Chondrocyte (in vitro differentiated cells): Measurements from ENCODE around the gene SETDB2. TPM values are rescaled to one million over a fixed set of nuclear protein-coding genes. Genes with fewer than 3 reads are reported as not detected.
A peak's percentile ranks its signal among the peaks of the same experiment; 100 is the strongest.

Experiments
- DNase-seq: peaks from one replicate; pipeline ENCODE4 v3.0.0; 2021; ENCODE audit warnings: mixed read lengths, low spot score
- H3K27ac Mint-ChIP-seq: one replicate; pipeline ENCODE4 v1.8.0; 2021; ENCODE audit warnings: mild to moderate bottlenecking, moderate library complexity, mixed read lengths; ENCODE audit not compliant: unreplicated experiment
- H3K27me3 Mint-ChIP-seq: 2 replicates; pipeline ENCODE4 v1.8.0; 2021; ENCODE audit warnings: low read depth, mixed read lengths
- H3K36me3 Mint-ChIP-seq: 2 replicates; pipeline ENCODE4 v1.8.0; 2021; ENCODE audit warnings: low read depth, mixed read lengths
- H3K4me1 Mint-ChIP-seq: 2 replicates; pipeline ENCODE4 v1.8.0; 2021; ENCODE audit warnings: low read depth, mild to moderate bottlenecking, mixed read lengths
- H3K4me3 Mint-ChIP-seq: one replicate; pipeline ENCODE4 v1.8.0; 2021; ENCODE audit warnings: mild to moderate bottlenecking, moderate library complexity, mixed read lengths; ENCODE audit not compliant: unreplicated experiment
- H3K9me3 Mint-ChIP-seq: 2 replicates; pipeline ENCODE4 v1.8.0; 2021; ENCODE audit warnings: low read depth, mixed read lengths
- long read RNA-seq: library from polyadenylated mRNA; stranded (forward); transcript quantifications from one replicate; pipeline ENCODE4 v2.0.0, GENCODE V29; 2021
- total RNA-seq: library from RNA; stranded (reverse); gene quantifications from 3 replicates; pipeline ENCODE4 v1.2.1, GENCODE V29; 2021
- TF ChIP-seq, protein P1 (sequence below): fragments of 200-600 bp; sonication (generic); IDR thresholded peaks from 2 replicates; pipeline ENCODE4 v1.5.0; 2021; ENCODE audit warnings: antibody characterized with exemption, mild to moderate bottlenecking, moderate library complexity

Gene SETDB2
- 7.3 to 10.3 TPM (median 8.2 TPM) in 3 replicates for total RNA-seq
- long read RNA-seq, partial matches to known transcripts, result 4 of 20 reads
- long read RNA-seq, other reads (novel, unspliced or antisense), result 14 of 20 reads

DNA sequence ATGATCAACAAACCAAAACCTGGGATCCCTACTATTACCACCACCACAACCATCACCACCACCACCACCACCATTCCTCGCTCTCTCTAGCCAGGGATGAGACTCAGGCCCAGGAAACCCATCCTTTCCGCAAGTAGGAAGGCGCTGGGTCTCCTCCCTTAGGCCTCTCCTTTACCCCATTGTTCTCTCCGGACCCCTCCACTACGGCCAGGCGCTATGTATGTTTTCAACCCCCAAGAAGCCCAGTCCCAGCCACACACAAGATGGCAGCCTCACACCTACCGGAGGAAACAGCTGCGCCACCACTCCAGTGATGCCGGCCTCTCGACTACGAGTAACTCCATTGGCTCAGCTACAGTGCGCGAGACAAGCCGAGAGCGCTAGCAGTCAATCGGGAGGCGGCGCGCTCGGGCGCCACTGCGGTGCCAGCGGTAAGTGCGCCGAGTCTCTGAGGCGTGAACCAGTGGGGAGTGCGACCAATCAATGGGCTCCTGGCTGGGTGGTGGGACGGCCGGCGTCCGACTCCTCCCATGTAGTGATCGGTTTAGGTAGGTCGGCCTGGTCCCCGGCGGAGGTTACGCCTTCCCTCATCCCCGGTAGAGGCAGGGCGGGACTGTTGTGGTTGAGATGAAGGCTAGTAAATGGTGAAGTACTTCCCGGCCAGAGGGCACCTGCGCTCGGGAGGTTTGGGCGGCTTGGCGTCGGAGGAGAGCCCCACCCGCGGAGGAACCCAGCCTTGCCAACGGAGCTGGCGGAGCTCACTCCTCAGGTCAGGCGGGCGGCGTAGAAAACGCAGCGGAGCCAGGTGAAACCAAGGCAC, at the start of gene SETDB2, which contains the start of gene CAB39L:
Gene SETDB2, plus strand, starts transcription at position 571 of the 820 bp plus-strand sequence. CDS start 7,620 bp downstream, outside the sequence.
Gene CAB39L, minus strand, starts transcription at position 361 of the 820 bp plus-strand sequence. CDS start 61,154 bp downstream, outside the sequence.
- Mint-ChIP-seq H3K27ac (peak within 1 kb of the TSS; percentile 99), H3K4me3 (peak within 1 kb of the TSS; percentile 98), H3K9me3 (no peaks in the 10 kb centered on the region), H3K27me3 (no peaks in the 10 kb centered on the region), H3K4me1 (peaks cover 35% of the 10 kb centered on the region), H3K36me3 (peaks cover under 1% of the 10 kb centered on the region)
- TF ChIP-seq, protein P1, sequence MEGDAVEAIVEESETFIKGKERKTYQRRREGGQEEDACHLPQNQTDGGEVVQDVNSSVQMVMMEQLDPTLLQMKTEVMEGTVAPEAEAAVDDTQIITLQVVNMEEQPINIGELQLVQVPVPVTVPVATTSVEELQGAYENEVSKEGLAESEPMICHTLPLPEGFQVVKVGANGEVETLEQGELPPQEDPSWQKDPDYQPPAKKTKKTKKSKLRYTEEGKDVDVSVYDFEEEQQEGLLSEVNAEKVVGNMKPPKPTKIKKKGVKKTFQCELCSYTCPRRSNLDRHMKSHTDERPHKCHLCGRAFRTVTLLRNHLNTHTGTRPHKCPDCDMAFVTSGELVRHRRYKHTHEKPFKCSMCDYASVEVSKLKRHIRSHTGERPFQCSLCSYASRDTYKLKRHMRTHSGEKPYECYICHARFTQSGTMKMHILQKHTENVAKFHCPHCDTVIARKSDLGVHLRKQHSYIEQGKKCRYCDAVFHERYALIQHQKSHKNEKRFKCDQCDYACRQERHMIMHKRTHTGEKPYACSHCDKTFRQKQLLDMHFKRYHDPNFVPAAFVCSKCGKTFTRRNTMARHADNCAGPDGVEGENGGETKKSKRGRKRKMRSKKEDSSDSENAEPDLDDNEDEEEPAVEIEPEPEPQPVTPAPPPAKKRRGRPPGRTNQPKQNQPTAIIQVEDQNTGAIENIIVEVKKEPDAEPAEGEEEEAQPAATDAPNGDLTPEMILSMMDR, result peak; percentile 69
- DNase-seq, result peak; percentile 100

DNA sequence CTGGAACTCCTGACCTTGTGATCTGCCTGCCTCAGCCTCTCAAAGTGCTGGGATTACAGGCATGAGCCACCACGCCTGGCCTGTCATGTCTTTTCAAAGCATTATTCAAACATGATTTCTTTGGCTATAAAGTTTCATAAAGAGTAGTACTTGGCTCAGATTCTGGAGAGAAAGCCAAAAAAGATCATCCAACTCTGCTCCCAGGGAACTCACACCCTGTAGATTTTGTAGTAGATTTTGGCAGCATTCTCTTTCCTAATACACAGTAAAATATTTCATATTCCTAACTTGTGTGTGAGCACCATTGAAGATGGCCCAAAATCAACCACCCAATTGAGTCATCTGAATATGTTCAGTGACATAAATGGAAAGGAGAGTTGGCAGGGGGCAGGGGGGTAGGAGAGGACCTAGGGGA, 48.6 kb upstream of the SETDB2 start:
- DNase-seq, result no peak
- H3K36me3 Mint-ChIP-seq, result peaks cover 2% of the 10 kb centered on the region
- H3K9me3 Mint-ChIP-seq, result peaks cover 5% of the 10 kb centered on the region
- H3K4me1 Mint-ChIP-seq, result peaks cover 10% of the 10 kb centered on the region
- TF ChIP-seq, protein P1, result no peak
- no peaks in the 10 kb centered on the region for H3K27me3 Mint-ChIP-seq
- H3K4me3 Mint-ChIP-seq, result no peak overlapping the region
- peak overlapping the region; percentile 80 for H3K27ac Mint-ChIP-seq

DNA sequence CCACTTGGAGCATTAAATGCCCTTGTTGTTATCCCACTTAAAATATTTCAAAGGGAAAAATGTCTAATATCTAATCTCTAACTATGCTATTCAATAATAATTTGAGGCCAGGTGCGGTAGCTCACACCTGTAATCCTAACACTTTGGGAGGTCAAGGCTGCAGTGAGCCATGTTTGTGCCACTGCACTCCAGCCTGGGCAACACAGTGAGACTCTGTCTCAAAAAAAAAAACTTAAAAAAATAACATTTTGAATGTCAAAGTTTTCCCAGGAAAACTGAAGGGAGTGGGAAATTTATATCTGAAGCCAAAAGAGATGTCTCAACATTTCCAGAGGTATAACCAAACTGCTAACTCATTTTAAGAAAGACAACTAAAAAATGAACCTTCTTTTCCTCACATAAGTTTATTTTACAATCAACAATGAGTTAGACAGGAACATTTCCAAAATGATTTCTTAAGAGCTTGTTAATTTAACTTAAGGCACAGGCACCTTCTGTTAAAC, 48.1 kb upstream of the SETDB2 start:
- Mint-ChIP-seq H3K4me1 (peaks cover 12% of the 10 kb centered on the region), H3K27me3 (no peaks in the 10 kb centered on the region), H3K9me3 (peaks cover 5% of the 10 kb centered on the region), H3K4me3 (no peak overlapping the region), H3K27ac (peak overlapping the region; percentile 80), H3K36me3 (peaks cover 2% of the 10 kb centered on the region)
- TF ChIP-seq, protein P1, result no peak
- no peak for DNase-seq

- H3K9me3 Mint-ChIP-seq, result peaks cover 10% of the 10 kb centered on the region
- H3K4me3 Mint-ChIP-seq, result no peak overlapping the region
- DNase-seq, result no peak
- TF ChIP-seq, protein P1, result no peak
- H3K27me3 Mint-ChIP-seq, result no peaks in the 10 kb centered on the region
- H3K4me1 Mint-ChIP-seq, result peaks cover 20% of the 10 kb centered on the region
- H3K36me3 Mint-ChIP-seq, result peaks cover 8% of the 10 kb centered on the region
- H3K27ac Mint-ChIP-seq, result no peak overlapping the region
Observed at GRCh38 chr13:49399801-49400472, 44.1 kb upstream of the SETDB2 start.
